Stimulated activated CD4-positive, alpha-beta T cell treated with anti-CD3 and anti-CD28 coated beads, Interleukin-12 subunit alpha, Interleukin-12 subunit beta, amount 100 ng/mL, for 4 hours (primary cell): ENCODE results near the gene SMYD3.
"Not testable (repeated sequence)": the region's sequence is repeated elsewhere in the genome, so short reads cannot be mapped to it uniquely, and the experiment has no call there.

Source experiments
- DNase-seq: peaks from one replicate; pipeline ENCODE4 v3.0.0-alpha.2; 2020

Gene SMYD3

DNA sequence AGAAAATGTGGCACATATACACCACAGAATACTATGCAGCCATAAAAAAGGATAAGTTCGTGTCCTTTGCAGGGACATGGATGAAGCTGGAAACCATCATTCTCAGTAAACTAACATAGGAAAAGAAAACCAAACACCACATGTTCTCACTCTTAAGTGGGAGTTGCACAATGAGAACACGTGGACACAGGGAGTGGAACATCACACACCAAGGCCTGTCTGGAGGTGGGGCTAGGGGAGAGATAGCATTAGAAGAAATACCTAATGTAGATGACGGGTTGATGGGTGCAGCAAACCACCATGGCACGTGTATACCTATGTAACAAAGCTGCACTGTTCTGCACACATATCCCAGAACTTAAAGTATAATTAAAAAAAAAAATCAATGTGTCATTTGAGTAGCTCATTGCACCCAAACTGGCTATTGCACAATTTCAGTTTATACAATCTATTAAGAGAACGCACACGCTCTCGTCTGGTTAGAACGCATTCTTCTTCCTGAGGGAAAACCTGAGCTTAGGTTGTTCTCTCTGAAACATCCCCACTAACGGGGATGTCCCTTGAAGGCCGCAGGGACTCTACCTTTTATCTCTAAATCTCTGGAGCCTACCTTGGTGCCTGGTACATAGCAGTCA is 535.9 kb downstream of the SMYD3 start:
- not testable (repeated sequence) for DNase-seq

DNA sequence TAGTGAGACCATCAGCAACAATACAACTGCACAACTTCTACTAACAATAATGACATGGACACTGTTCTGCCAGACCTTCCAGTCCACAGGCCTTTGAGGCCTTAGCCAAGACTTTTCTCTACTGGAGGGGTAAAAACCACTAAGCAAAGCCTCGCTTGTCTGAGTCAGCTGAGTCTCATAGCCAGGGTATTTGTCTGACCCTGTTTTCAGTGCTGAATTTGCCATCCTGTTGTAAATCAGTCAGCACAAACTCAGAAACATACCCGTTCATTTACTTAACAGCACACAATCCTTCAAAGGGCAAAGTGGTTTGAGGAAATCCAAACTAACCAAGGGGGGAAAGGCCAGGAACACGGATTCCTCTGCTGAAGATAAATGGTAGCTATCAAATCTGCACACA is 537.8 kb downstream of the SMYD3 start:
- DNase-seq, result no peak

GRCh38 chr1:245968775-245969174 is 538.3 kb downstream of the SMYD3 start:
- DNase-seq, result no peak

DNA sequence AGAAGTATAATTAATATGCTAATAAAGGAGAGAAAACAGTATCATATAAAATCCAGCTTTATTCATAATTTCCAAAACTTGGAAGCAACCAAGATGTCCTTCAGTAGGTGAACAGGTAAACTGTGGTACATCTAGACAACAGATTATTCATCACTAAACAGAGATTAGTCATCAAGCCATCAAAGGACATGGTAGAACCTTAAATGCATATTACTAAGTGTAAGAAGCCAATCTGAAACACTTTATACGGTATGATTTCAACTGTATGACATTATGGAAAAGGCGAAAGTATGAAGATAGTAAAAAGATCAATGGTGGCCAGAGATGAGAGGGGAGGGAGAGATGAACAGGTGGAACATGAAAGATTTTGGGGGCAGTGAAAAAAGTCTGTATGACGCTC is 541.7 kb downstream of the SMYD3 start:
- DNase-seq, result no peak

DNA sequence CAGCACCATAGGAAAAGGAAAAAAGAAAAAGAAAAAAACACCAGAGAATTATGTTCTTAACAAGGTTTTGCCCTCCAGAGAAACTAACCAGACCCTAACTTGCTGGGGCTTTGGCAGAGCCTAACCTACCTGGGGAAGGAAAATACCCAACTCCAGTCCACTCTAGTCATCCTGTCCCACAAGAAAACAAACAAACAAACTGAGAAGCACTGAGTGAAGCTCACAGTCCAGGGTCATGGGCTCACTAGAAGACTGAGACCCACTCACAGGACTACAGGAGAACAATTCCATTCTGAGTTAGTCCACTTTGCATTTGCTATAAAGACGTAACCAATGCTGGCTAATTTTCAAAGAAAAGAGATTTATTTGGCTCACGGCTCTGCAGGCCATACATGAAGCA is 543.4 kb downstream of the SMYD3 start:
- no peak for DNase-seq

DNA sequence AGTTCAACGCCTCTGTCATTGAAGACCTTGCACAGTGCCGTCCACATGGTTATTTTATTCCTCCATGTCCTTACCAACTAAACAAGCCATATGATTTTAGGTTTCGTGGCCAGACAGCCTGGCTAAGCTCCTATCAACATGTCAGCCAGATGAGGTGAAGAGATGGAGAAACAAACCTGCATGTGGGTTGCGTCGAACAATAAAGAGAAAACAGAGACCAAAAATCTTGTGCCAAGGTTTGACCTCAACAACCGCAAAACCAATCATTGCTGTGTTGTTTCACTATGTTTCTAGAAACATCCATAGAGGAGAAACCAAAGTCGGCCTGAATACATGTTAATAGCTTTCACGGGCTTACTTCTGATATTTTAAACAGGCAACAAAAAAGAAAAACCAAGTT is 544.6 kb downstream of the SMYD3 start:
- DNase-seq, result no peak

DNA sequence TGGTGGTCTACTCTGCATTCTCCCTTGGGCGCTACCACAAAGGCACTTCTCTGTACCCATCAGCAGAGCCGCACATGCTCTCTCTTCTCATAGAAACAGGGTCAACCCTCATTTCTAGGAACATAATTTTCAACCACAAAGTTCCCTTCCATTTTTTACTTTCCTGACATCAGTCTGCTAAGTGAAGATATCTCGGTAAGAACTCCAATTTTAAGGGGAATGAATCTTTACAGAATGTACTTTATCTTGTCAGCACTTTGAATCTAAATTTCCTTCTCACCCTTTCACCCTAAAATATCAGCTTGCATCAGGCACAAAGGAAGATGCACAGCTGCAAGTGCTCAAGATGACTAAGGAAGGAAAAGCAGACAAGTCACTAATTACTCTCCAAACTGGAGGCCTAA is 545.9 kb downstream of the SMYD3 start:
- DNase-seq, result no peak

- no peak for DNase-seq
These were observed 546.9 kb downstream of the SMYD3 start for GRCh38 chr1:245960171-245960570.

GRCh38 chr1:245958016-245958415 is 549.1 kb downstream of the SMYD3 start:
- no peak for DNase-seq

- DNase-seq, result no peak
These were observed 549.7 kb downstream of the SMYD3 start for GRCh38 chr1:245957427-245957826.

GRCh38 chr1:245956225-245956624 is 550.9 kb downstream of the SMYD3 start:
- DNase-seq, result no peak

DNA sequence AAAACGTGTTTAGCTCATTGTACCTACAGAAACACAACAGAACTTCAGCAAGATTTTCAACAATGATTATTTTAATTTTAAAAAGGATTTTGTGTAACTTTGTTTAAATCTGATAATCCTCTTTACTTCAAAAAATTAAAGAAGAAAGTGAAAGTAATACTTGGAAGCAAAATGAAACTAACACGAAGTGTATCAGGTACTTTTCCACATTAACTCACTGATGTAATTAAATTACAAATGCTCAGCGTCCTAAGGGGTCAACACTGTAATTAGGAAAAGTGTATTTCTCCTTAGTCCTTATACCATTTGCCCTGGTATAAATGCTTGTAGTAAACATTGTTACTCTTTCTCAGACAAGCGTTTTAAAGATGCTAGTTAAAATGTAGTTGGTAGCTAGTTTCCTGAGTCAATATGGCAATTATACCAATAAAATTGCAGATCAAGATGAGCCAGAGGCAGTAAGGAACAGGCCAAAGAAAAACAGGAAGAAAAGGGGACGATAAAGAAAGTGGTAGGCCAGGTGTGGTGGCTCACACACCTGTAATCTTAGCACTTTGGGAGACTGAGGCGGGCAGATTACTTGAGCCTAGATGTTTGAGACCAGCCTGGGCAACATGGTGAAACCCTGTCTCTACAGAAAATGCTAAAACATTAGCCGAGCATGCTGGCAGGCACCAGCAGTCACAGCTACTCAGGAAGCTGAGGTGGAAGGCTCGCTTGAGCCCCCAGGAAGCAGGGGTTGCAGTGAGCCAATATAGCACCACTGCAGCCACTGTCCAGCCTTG is 553.0 kb downstream of the SMYD3 start:
- DNase-seq, result no peak

DNA sequence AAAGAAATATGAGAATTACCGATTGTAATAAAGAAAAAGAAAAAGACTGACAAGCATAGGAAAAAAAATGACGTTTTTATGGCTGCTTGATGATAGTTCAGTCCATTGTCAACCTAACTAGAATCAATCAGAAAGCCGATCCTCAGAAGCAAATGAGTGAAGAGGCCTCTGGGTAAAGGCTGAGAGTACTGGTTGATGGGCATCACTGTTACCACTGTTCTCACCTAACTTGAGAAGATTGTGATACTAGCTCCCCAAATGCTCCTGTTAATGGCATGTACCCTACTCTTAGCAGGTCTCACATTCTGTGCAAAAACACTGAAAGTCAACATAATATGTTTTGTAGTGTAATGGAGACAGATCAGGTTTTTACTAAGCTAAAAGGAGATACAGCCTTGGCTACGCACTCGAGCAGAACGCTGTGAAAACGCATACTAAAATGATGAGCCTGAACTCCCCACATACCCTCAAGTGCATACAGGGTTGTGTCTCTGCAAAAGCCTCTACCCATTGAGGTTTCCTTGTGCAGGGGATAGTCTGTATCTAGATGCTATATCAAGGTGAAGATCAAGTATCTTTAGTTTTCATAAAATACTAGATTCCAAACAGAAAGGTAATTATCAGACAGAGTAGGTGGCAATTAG is 554.6 kb downstream of the SMYD3 start:
- no peak for DNase-seq

GRCh38 chr1:245948786-245949185 is 558.3 kb downstream of the SMYD3 start:
- no peak for DNase-seq

- DNase-seq, result no peak
These were observed 560.2 kb downstream of the SMYD3 start for GRCh38 chr1:245946905-245947304.

DNA sequence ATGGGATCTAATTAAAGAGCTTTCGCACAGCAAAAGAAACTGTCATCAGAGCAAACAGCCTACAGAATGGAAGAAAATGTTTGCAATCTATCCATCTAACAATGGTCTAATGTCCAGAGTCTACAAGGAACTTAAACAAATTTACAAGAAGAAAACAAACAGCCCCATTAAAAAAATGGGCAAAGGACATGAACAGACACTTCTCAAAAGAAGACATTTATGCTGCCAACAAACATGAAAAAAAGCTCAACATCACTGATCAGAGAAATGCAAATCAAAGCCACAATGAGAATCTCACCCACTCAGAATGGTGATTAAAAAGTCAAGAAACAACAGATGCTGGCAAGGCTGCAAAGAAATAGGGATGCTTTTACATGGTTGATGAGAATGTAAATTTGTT is 561.9 kb downstream of the SMYD3 start:
- not testable (repeated sequence) for DNase-seq

GRCh38 chr1:245942856-245943255 is 564.2 kb downstream of the SMYD3 start:
- DNase-seq, result no peak

DNA sequence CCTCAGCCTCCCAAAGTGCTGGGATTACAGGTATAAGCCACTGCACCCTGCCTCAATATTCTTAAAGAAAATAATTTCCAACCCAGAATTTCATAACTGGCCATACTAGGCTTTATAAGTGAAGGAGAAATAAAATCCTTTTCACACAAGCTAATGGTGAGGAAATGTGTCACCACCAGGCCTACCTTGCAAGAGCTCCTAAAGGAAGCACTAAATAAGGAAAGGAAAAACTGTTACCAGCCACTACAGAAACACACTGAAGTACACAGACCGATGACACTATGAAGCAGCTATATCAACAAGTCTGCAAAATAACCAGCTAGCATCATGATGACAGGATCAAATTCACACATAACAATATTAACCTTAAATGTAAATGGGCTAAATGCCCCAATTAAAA is 565.3 kb downstream of the SMYD3 start:
- not testable (repeated sequence) for DNase-seq

GRCh38 chr1:245939756-245940345 is 567.2 kb downstream of the SMYD3 start:
- DNase-seq, result no peak

DNA sequence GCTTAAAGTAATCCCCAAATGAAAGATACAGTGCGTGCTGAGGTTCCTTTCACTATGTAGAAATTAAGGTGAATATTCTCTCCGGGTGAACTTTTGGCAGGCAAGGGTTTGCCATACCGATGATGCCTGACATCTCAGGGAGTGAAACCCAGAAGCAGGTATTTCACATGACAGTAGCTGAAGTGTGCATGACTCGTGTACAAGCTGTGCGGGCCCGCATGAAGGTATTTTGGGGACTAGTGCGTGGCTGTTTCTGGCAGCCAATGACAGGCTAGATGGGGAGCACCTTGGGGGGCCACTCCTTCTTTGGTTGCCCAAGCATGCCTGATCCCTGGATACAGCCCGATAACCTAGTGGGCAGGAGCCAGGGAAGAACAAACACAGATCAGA is 569.0 kb downstream of the SMYD3 start:
- no peak for DNase-seq

DNA sequence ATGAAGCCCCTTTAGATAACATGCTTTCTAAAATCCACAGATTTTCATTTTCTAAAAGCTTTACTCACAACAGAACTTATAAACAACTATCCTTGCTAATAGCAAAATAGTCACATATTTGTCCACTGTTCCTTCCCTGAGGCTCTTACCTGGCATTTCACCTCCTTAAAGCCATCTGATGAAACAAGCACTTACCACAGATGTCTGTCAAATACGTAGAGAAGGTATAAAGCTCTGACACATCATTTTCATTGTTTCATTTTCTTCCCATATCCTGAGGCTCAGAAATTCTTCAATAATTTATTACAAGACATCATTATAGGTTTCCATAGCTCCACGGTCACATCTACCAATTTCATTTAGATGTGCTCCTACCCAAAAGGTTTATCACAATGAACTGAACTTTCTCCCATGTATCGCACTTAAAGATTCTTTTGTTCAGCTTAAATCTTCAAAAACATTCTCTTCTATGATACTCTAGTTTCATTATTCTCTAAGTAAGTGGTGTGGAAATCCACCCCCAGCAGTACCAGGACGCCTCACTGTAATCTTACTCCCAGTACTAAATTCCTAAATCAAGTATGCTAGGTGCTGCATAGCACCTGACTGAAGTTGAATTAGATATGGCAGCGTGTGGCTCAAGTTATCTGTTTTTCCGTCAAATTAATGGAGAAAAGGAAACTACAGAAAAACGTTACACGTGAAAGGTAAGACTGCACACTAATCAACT is 569.6 kb downstream of the SMYD3 start:
- no peak for DNase-seq

DNA sequence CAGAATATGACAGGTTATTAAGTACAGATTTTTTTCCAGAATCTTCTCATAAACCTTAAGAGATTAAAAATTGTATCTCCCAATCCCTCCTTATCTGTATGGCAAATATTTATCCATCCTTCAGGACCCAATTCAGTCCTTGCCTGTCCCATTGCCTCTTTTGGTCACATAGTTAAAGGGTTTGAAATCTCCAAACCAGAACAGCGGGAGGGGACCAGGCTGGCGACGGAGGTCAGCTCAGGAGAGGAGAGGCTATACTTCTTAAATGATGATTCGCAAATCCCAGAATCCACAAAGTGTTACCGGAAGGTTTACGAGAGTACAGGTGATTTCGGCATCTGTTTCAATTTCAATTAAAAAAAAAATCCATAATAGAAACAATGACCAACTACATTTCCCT is 572.7 kb downstream of the SMYD3 start:
- no peak for DNase-seq

GRCh38 chr1:245933431-245934045 is 573.5 kb downstream of the SMYD3 start:
- no peak for DNase-seq
